HL-60 (cell line): ENCODE measurements around the gene SLC7A4.

Experiments
- POLR2AphosphoS5 ChIP-seq: IDR thresholded peaks from 2 replicates; pipeline ENCODE4 v1.6.1; 2012; ENCODE audit warnings: low read depth
- TF ChIP-seq, protein P1 (sequence below): IDR thresholded peaks from one replicate; pipeline ENCODE4 v1.5.1; 2011; ENCODE audit warnings: low read length, control low read depth, inconsistent platforms; ENCODE audit not compliant: insufficient read depth

DNA sequence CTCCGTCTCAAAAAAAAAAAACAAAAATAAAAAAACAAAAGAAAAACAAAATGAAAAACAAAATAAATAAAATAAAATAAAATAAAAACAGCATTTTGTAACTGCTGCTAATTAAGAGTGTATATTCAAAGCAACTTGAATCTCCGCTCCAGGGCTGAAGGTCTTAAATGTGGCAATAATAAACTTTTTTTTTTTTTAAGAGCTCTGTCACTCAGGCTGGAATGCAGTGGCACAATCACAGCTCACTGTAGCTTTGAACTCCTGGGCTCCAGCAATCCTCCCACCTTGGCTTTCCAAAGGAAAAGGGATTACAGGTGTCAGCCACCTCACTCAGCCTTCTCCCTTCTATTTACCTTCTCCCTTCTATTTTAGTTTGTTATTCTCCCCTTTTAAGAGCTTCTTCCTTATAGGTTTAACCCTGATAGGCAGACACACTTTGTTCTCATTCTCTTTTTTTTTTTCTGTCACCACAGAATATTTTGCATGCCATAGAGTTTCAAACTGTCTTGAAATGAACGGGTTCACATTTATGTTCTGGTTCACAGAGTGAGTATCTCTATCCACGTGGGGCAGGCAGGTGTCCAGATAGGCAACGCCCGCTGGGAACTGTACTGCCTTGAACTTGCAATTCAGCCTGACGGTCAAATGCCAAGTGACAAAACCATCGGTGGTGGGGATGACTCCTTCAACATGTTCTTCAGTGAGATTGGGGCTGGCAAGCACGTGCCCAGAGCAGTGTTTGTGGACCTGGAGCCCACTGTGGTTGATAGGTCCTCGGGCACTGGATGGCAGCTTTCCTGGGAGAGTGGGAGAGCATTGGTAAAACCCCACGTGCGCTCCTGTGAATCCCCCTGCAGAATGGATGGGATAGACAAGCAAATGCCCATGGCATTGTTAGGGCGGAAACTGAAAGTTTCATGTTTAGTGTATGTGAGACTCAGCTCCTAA lies 32.8 kb upstream of the SLC7A4 start:
- TF ChIP-seq, protein P1, sequence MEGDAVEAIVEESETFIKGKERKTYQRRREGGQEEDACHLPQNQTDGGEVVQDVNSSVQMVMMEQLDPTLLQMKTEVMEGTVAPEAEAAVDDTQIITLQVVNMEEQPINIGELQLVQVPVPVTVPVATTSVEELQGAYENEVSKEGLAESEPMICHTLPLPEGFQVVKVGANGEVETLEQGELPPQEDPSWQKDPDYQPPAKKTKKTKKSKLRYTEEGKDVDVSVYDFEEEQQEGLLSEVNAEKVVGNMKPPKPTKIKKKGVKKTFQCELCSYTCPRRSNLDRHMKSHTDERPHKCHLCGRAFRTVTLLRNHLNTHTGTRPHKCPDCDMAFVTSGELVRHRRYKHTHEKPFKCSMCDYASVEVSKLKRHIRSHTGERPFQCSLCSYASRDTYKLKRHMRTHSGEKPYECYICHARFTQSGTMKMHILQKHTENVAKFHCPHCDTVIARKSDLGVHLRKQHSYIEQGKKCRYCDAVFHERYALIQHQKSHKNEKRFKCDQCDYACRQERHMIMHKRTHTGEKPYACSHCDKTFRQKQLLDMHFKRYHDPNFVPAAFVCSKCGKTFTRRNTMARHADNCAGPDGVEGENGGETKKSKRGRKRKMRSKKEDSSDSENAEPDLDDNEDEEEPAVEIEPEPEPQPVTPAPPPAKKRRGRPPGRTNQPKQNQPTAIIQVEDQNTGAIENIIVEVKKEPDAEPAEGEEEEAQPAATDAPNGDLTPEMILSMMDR = no peak
- no peak for TF ChIP-seq POLR2AphosphoS5
